ENCODE measurements around the gene LOC101059915.
A peak's percentile ranks its signal among the peaks of the same experiment; 100 is the strongest.
"Not testable (repeated sequence)": the region's sequence is repeated elsewhere in the genome, so short reads cannot be mapped to it uniquely, and the experiment has no call there.

LOC101059915 gene

DNA sequence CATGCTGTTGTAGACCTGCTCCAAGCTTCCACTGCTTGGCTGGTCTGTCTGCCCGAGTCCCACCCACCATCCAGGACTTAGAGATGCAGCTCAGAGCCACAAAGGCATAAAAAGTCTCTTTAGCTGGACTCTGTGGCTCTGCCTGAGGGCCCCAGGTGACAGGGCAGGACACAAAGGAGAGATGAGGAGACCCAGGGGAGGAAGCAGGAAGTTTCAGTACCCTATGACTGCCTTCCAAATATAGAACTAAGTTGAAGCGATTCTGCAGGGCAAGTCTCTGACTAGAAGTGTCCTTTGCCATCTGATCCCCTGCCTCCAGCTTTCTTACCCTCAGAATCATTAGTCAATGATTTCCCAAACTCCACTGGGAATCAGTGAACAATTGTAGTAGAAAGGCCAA, 37.9 kb upstream of the LOC101059915 start:
- no peak for TF ChIP-seq POLR2A (IDR thresholded peaks at IDR 0.05; ENCODE audit: low read depth, low read length)
- DNase-seq (ENCODE audit: insufficient read length, low spot score) (no peak), FAIRE-seq (no peak)

DNA sequence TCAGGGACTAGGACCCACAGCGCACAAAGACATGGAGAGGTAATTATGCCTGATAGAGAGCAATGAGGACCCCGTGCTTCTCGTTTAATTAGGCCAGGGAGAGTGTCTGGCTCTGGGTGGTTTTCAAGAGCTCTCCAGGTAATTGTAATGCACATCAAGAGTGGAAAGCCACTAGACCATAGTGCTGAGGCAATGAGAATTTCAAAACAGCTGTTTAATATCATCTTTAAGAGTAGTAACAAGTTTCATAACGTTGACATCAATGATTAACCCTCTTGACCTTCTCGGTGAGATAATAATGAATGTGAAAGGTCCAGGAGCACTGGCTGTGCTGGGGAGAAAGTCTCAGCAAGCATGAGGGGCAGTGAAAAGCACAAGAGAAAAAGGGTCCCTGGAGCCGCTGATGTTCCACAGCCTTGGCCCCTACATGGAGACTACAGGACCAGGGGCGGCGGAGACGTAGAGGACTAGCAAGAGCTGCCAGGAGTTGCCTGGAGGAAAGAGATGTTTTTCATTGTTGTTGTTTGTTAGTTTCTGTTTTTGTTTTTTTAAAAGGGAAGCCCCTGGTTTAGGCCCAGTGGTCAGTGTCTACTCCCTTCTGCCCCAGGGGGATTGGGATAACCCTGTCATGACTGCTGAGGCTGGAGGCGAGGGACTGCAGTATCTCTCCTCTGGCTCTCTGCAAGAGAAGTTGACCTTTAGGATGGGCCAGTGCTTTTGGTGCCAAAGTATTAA, 34.3 kb upstream of the LOC101059915 start:
- TF ChIP-seq POLR2A (IDR thresholded peaks at IDR 0.05; ENCODE audit: low read depth, low read length) = no peak
- FAIRE-seq = no peak
- DNase-seq (ENCODE audit: insufficient read length, low spot score) = no peak

DNA sequence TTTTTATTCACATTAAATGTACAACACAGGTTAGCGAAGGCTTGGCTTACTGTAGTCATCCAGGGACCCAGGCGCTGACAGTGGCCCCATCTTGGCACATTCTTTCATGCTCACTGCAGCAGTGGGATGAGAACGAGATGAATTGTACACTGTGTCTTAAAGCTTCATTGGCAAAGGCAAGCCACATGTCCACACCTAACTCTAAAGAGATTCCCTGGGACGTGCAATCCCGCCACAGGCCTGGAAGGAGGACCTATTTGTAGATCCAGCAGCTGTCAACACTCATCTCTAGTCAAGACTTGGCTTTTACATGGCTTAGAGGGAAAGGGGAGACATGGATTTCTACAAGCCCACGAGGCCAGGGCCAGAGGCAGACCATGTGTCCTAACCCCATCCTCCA, 33.0 kb upstream of the LOC101059915 start:
- TF ChIP-seq POLR2A (IDR thresholded peaks at IDR 0.05; ENCODE audit: low read depth, low read length) = no peak
- DNase-seq (ENCODE audit: insufficient read length, low spot score) (no peak), FAIRE-seq (no peak)

DNA sequence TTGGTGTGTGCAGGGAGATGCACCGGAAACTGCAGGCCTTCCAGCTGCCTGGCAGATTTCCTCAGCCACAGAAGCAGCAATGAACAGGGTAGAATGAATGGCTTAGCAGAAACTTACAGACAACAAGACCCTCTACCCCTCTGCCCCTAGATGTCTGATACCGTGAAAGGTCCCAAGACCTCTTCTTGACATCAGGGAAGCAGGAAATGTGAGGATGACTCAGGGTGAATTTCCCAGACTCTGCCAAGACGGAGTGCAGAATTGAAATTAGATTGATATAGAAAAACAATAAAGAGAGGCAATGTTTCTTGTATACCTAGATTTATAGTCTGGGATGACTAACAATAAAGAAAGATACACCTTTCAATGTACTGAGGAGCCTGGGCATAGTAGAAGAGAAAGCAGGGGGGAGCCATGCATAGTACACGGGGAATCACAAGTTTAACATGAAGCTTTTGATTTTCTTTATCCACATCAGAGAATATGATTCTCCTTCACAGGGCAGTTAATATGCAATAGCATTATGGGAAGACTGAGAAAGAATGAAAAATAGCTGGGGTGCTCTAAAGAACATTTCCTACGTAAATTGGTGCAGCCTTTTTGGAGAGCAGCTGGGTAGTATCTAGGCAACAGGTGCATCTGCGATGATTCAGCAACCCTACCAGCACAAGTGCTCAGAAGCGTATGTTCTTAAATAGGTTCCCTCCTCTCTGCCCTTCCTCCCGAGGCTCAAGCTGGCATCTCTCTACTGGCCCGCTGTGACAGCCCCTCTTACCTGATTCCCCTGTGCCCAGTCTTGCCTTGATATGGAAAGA, 30.7 kb upstream of the LOC101059915 start:
- no peak for FAIRE-seq
- TF ChIP-seq POLR2A (IDR thresholded peaks at IDR 0.05; ENCODE audit: low read depth, low read length) = no peak
- no peak for DNase-seq (ENCODE audit: insufficient read length, low spot score)

DNA sequence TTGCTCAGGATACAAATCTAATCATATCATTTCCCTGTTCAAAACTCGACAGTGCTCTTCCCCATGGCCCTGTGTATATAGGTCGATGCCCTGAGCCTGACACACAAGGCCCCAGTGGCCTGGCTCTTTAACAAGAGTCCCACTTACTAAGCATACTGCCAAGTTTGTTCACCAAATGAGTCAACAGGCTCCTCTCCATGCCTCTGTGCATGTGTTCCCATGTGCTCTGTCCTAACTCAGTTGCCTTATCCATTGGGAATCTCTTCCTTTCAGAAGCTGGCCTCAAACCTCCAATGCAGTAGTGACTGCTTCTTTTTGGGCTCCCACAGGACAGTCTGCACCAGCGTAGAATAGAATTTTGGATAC, 30.1 kb upstream of the LOC101059915 start:
- DNase-seq (ENCODE audit: insufficient read length, low spot score) = no peak
- FAIRE-seq = no peak
- no peak for TF ChIP-seq POLR2A (IDR thresholded peaks at IDR 0.05; ENCODE audit: low read depth, low read length)

DNA sequence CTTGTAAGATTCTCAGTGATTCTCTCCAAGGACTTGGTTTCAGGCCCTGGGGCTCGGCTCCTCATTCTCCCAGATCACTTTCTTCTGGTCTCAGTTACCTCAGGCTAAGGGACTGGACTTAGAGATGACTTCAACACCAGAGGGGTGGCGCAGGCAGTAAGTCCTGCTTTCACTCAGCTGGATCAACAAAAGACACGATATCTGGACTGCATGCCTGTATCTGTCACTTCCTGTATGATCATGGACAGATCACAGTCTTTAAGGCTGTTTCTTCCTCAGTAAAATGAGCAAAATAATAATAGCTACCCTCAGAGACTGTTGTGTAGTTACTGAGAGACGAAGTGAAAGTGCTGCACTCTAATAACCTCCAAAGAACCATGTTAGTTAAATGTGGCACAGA, 29.5 kb upstream of the LOC101059915 start:
- no peak for TF ChIP-seq POLR2A (IDR thresholded peaks at IDR 0.05; ENCODE audit: low read depth, low read length)
- FAIRE-seq (peak; percentile 83), DNase-seq (ENCODE audit: insufficient read length, low spot score) (no peak)

DNA sequence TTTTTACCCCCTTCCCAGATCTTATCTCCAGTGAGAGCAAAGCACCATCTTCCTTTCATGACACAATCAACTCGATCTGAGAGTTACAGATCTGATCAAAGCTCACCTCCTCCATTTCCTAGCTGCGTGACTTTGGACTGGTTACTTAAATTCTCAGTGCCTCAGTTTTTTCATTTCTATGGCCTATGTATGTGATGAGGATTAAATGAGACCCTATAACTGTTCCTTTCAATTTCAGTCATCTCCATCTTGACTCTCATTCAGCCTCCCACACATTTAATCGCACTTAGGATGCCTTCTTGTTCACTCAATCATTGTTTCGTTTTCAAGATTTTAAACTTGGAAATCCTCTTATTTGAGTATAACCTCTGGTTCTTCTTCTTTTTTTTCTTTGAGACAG, 28.9 kb upstream of the LOC101059915 start:
- FAIRE-seq (no peak), DNase-seq (ENCODE audit: insufficient read length, low spot score) (no peak)
- no peak for TF ChIP-seq POLR2A (IDR thresholded peaks at IDR 0.05; ENCODE audit: low read depth, low read length)

DNA sequence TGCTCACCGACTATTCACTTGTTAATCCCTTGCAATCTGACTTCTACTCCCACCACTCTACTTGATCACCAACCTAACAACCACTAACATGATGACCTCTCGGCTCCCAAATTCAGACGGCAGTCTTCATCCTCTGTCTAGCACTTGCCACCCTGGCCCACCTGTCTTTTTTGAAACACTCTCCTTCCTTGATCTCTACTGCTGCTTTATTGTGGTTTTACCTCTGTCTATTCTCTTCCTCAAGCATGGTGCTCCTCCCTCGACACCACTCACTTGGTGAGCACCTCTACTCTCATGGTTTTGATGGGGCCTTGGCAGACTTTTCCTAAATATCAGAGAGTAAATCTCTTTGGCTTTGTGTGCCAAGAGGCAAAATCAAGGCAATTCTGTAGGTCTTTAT, 27.3 kb upstream of the LOC101059915 start:
- TF ChIP-seq POLR2A (IDR thresholded peaks at IDR 0.05; ENCODE audit: low read depth, low read length) = no peak
- DNase-seq (ENCODE audit: insufficient read length, low spot score) = no peak
- no peak for FAIRE-seq

DNA sequence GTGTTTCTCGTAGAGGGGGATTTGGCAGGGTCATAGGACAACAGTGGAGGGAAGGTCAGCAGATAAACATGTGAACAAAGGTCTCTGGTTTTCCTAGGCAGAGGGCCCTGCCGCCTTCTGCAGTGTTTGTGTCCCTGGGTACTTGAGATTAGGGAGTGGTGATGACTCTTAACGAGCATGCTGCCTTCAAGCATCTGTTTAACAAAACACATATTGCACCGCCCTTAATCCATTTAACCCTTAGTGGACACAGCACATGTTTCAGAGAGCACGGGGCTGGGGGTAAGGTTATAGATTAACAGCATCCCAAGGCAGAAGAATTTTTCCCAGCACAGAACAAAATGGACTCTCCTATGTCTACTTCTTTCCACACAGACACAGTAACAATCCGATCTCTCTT, 22.9 kb upstream of the LOC101059915 start:
- not testable (repeated sequence) for DNase-seq (ENCODE audit: insufficient read length, low spot score); FAIRE-seq

DNA sequence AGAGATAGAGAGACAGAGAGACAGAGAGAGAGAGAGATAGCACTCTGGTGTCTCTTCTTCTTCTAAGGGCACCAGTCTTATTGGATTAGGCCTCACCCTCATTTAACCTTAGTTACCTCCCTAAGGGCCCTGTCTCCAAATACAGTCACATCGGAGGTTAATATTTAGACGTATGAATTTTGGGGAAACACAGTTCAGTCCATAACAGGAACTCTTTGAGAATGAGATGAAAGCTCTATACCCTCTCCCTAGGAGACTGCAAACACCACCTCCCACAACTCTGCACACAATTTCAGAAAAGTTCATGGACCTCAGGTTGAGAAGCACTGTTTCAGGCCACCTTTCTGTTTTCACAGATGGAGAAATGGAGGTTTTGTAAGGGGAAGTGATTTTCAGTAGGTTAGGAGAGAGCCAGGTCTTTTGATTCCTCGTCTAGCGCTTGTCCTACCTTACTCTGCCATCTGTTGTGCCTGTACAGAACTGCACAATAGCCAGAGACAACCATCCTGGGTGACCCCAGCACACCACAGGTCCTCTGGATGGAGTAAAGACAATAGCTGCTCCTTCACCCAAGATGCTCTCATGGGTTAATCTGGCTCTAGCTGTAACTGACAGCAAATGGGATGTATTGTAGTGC, 16.9 kb upstream of the LOC101059915 start:
- FAIRE-seq (peak; percentile 52), DNase-seq (ENCODE audit: insufficient read length, low spot score) (no peak)

DNA sequence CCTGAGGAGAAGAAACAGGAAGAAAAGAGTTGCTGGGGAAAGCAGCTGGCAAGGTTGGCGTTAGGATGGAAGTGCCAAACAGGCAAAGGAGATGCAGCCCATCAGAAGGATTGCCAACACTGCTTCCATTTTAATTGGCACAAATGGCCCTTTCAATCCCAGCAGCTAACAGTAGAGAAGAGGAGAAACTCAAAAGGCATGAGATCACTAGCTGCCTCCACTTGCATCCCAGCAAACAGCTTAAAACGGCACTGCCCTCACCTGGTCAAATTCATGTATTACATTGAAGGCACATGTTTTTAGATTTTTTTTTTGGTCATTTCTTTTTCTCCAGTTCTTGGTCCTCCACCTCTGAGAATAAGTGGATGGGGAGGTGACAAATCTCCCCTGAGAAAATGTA, 14.9 kb upstream of the LOC101059915 start:
- TF ChIP-seq POLR2A (IDR thresholded peaks at IDR 0.05; ENCODE audit: low read depth, low read length) = no peak
- FAIRE-seq (peak; percentile 91), DNase-seq (ENCODE audit: insufficient read length, low spot score) (peak; percentile 40)

More for the DNA sequence above, 16.9 kb upstream of the LOC101059915 start:
- TF ChIP-seq POLR2A (IDR thresholded peaks at IDR 0.05; ENCODE audit: low read depth, low read length) = no peak

DNA sequence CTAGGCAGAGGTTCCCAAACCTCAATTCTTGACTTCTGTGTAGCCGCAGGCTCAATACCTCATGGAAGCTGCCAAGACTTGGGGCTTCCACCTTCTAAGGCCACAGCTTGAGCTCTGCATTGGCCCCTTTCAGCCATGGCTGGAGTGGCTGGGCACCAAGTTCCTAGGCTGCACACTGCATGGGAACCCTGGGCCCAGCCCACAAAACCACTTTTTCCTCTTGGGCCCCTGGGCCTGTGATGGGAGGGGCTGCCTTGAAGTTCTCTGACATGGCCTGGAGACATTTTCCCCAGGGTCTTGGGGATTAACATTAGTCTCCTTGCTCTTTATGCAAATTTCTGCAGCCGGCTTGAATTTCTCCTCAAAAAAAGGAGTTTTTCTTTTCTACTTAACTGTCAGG, 14.0 kb upstream of the LOC101059915 start:
- DNase-seq (ENCODE audit: insufficient read length, low spot score) (no peak), FAIRE-seq (no peak)
- no peak for TF ChIP-seq POLR2A (IDR thresholded peaks at IDR 0.05; ENCODE audit: low read depth, low read length)

DNA sequence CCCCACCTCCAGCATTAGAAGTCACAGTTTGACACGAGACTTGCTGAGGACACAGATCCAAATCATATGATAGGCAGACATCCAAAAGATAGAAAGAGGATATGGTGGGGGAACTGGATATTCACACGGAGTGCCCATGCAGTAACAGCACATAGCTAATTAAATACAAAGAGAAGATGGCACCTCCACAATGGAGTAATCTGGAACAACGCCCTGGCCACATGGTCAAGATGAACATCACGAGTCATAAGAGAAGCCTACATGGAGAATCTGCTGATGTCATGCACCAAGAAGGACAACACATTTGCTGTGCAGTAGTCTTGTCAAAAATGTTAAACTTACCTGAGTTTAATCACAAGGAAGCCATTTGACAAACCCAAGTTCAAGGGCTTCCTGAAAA, 10.1 kb upstream of the LOC101059915 start:
- FAIRE-seq (no peak), DNase-seq (ENCODE audit: insufficient read length, low spot score) (no peak)
- no peak for TF ChIP-seq POLR2A (IDR thresholded peaks at IDR 0.05; ENCODE audit: low read depth, low read length)

DNA sequence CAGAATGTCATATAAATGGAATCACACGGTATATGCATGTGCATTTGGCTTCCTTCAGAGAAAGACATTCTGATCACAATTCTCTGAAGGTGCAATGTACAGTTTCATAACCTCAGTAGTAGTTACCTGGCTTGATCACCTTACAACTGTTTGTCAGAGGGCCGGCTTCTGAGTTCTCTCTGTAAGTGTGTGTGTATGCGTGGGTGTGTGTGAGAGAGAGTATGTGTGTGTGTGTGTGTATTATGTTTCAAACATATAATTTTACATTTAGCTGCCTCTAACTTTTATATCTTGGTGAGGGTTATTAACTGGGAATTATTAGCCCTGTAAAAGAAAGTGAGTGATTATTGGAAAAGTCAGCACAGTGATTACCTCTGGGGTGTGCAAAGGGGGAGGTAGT, 8.0 kb upstream of the LOC101059915 start:
- TF ChIP-seq POLR2A (IDR thresholded peaks at IDR 0.05; ENCODE audit: low read depth, low read length) = no peak
- DNase-seq (ENCODE audit: insufficient read length, low spot score) (no peak), FAIRE-seq (no peak)

DNA sequence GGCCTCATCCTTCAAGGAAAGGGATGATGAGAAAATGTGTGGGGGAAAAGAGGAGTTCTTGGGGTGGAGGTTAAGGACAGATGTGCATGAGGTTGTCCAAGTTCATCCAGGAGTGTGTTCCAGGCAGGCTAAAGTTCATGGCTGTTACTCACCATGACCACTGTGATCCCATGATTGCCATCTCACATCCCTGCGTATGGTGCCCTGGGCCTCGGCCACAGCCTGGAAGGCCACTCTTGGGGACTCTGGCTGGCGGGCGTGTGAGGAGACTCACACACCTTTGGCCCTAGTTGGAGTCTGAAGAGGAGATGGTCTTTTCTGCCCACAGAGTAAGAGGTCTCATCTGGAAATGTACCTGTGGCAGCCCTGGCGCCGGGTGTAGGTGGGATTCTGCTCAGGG, 7.4 kb upstream of the LOC101059915 start:
- no peak for TF ChIP-seq POLR2A (IDR thresholded peaks at IDR 0.05; ENCODE audit: low read depth, low read length)
- DNase-seq (ENCODE audit: insufficient read length, low spot score) (no peak), FAIRE-seq (no peak)
